H1 (cell line): ENCODE results near the gene EEIG1. TPM values are rescaled to one million over a fixed set of nuclear protein-coding genes. Genes with fewer than 3 reads are reported as not detected.

Experiments
- ASH2L ChIP-seq: fragments of 200-600, 300-600 bp; sonication (generic); IDR thresholded peaks from one replicate; pipeline ENCODE4 v1.7.1; 2017; ENCODE audit warnings: low read length
- CHD2 ChIP-seq: IDR thresholded peaks from 2 replicates; pipeline ENCODE4 v1.6.1; 2012; ENCODE audit warnings: low read length, improper control_type of control experiment
- CHD7 ChIP-seq: fragments of 300-600 bp; sonication (generic); IDR thresholded peaks from 2 replicates; pipeline ENCODE4 v1.7.1; 2012; ENCODE audit warnings: low read length, moderate library complexity, mild to moderate bottlenecking, inconsistent platforms; ENCODE audit not compliant: insufficient replicate concordance
- MAX ChIP-seq: IDR thresholded peaks from 2 replicates; pipeline ENCODE4 v1.6.1; 2012; ENCODE audit warnings: inconsistent platforms
- NANOG ChIP-seq: IDR thresholded peaks from 2 replicates; pipeline ENCODE4 v1.6.1; 2011; ENCODE audit warnings: low read length, low read depth, mild to moderate bottlenecking, inconsistent platforms; ENCODE audit not compliant: insufficient read depth, poor library complexity, severe bottlenecking
- PHF8 ChIP-seq: fragments of 200-600 bp; sonication (generic); conservative IDR thresholded peaks from 2 replicates; pipeline ENCODE4 v1.7.1; 2012; ENCODE audit warnings: low read depth, mild to moderate bottlenecking, inconsistent platforms, low read length, moderate library complexity
- POLR2AphosphoS5 ChIP-seq: IDR thresholded peaks from 2 replicates; pipeline ENCODE4 v1.6.1; 2011; ENCODE audit warnings: low read depth, low read length
- SIN3A ChIP-seq, 2 experiments: IDR thresholded peaks in 1 of 2; conservative IDR thresholded peaks in 1 of 2; 2 replicates each; pipeline ENCODE4 v1.6.1; 2011 to 2012; ENCODE audit warnings: low read length in 2 of 2, improper control_type of control experiment in 1 of 2, low read depth in 1 of 2, mild to moderate bottlenecking in 1 of 2
- SRF ChIP-seq: IDR thresholded peaks from 2 replicates; pipeline ENCODE4 v1.6.1; 2011; ENCODE audit warnings: mild to moderate bottlenecking, low read depth, low read length, moderate library complexity
- polyA plus RNA-seq, 7 experiments: library from polyadenylated mRNA; depleted of rRNA in 3 of 7; stranded (reverse) in 5 of 7; unstranded in 2 of 7; fragments of >200 nt in 5 of 7; fragments of 200-250 nt in 2 of 7; gene quantifications; 1 replicate in 5 of 7; 2 replicates in 1 of 7; 4 replicates in 1 of 7; pipeline versions ENCODE4 v1.2.1 to v1.2.3, GENCODE V29; 2011 to 2013; ENCODE audit warnings: missing spikeins in 2 of 7, mixed read lengths in 2 of 7
- total RNA-seq: library from RNA; stranded (reverse); fragmentation: NEBNext Ultra II Directional; extraction: Animal tissue kit (Norgen Biotek cat#: 25700); gene quantifications from 2 replicates; pipeline ENCODE4 v1.2.1, GENCODE V29; 2021

Gene EEIG1
- total and polyA plus RNA-seq, 2 of the 8 experiments (the other 6 are each of a cell fraction or from before 2014, with no cell fraction given) = 29.8 to 50.8 TPM

DNA sequence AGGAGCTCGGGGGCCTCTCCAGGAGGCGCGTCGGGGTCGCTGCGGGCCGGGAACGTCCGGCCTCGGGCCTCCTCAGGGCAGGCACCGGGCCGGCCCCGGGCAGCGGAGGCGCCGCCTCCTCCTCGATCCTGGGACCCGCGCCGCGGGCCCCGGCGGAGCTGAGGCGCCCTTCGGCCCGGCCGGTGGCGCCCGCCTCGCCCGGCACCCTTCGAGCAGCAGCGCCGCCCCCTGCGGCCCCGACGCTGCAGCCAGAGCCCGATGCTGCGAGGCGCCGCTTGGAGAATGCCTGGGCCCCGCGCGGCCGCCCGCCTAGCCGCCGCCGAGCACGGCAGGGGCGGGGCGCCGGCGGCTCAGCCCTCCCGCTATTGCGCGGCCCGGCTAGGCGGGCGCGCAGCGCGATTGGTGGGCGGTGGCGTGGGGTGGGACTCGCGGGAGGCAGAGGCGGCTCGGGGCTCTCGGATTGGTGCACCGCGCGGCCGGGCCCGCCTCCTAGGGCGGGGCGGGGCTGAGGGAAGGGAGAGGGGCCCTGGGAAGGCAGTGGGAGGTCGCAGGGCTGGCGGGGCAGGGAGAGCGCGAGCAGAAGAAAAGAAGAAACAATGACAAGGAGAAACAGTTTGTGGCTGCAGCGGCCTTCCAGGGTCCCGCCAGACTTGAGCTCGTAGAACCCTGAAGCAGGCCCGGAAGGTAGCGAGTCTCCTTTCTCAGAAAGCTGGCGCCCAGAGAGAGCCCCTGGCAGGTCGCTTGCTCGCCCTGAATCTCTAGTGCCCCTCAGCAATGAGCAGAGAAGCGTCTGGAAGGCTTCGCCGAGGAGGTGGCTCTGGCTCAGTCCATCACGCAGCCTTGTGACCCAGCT, at the start of gene EEIG1 (continued):
- TF ChIP-seq MAX (no peak), SRF (no peak), SIN3A (conservative IDR thresholded peaks at IDR 0.05 in 1 of 2, IDR thresholded peaks at IDR 0.05 in 1 of 2; ENCODE audit: low read depth in 1 of 2, low read length in 2 of 2) (peak; percentile 45; a peak in 2 of 4 replicates), CHD7 (no peak), ASH2L (peak; percentile 59), NANOG (no peak), POLR2AphosphoS5 (peak; percentile 60; the same call in 1 of the 2 replicates), PHF8 (peak; percentile 72), CHD2 (peak; percentile 23; the same call in 1 of the 2 replicates)
